Embryonic facial prominence (tissue), 1 donor: ENCODE results near the gene ZNF155.

Experiments
- DNase-seq: peaks from one replicate; pipeline ENCODE4 v3.0.0-alpha.2; 2016; ENCODE audit errors: extremely low spot score

ZNF155 gene

GRCh38 chr19:44003461-44004009 lies 19.5 kb downstream of the ZNF155 start:
- no peak for DNase-seq

GRCh38 chr19:44005973-44006372 lies 22.0 kb downstream of the ZNF155 start:
- DNase-seq = no peak

- no peak for DNase-seq
Observed at GRCh38 chr19:44007473-44007872, 23.5 kb downstream of the ZNF155 start.

DNA sequence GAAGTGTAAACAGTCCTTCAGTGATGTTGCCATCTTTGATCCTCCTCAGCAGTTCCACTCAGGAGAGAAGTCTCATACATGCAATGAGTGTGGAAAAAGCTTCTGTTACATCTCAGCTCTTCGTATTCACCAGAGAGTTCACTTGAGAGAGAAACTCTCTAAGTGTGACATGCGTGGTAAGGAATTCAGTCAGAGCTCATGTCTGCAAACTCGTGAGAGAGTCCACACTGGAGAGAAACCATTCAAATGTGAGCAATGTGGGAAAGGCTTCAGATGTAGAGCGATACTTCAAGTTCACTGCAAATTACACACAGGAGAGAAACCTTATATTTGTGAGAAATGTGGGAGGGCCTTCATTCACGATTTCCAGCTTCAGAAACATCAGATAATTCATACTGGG lies 26.5 kb downstream of the ZNF155 start:
- no peak for DNase-seq

DNA sequence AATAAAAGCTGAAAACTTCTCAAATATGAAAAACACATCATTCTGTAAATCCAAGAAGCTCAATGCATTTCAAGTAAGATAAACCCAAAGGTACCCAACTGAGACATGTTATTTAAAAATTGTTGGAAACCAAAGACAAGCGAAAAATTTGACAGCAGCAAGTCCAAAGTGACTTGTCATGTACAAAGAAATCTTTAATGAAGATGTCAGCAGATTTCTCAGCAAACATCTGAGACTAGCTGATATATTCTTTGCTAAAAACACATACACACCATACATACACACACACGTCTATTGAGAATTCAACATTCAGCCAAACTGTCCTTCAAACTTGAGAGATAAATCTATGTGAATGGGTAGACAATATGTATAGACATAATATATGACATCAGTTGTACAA lies 35.5 kb downstream of the ZNF155 start:
- DNase-seq = no peak

DNA sequence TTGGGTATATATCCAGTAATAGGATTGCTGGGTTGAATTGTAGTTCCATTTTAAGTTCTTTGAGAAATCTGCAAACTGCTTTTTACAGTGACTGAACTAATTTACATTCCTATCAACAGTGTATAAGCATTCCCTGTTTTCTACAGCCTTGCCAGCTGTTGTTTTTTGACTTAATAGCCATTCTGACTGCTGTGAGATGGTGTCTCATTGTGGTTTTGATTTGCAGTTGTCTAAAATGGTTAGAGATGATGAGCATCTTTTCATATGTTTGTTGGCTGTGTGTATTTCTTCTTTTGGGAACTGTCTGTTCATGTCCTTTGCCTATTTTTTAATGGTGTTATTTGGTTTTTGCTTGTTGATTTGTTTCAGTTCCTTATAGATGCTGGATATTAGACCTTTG lies 37.2 kb downstream of the ZNF155 start:
- DNase-seq = no peak

- DNase-seq = no peak
Observed at GRCh38 chr19:44024900-44025216, 40.9 kb downstream of the ZNF155 start.

GRCh38 chr19:44025217-44025936 lies 41.4 kb downstream of the ZNF155 start, which contains the start of gene ZNF222:
Gene ZNF222 (plus strand): TSS chr19:44025379. CDS start chr19:44025437, 58 bp downstream.
- DNase-seq = peak; percentile 82

DNA sequence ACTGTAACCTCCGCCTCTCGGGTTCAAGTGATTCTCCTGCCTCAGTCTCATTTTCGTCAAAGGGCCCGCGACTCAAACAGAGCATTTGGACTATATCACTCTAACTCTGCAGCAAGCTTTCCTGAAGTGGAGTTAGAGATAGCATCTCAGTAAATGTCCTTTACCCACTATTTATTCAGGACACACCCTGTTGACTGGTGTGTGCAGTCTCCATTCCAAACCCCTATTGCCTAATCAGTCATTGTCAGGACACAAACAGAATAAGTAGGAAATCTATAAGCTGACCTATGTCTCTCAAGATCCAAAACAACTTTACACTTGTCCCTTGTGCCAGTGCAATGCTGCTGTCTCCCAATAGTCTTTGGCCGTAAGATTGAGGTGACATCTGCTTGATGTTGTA lies 42.6 kb downstream of the ZNF155 start:
- DNase-seq = no peak

GRCh38 chr19:44032001-44032610 lies 48.1 kb downstream of the ZNF155 start:
- no peak for DNase-seq

DNA sequence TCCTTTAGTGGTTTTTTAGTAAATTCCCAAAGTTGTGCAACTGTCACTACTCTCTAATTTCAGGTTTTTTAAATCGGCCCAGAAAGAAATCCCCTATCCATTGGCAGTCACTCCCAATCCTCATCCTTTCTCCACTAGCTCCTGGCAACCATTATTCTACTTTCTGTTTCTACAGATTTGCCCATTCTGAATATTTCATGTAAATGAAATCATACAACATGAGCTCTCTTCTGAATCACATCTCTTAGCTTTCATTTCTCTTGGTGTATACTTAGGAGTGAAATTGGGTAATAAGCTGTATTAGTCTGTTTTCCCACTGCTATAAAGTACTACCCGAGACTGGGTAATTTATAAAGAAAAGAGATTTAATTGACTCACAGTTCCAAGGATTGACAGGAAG lies 58.2 kb downstream of the ZNF155 start:
- DNase-seq = no peak
